ENCODE measurements around the gene VCX2. TPM values are rescaled to one million over a fixed set of nuclear protein-coding genes. Genes with fewer than 3 reads are reported as not detected.
"Not testable (repeated sequence)": the region's sequence is repeated elsewhere in the genome, so short reads cannot be mapped to it uniquely, and the experiment has no call there.

Gene VCX2
- not detected for total RNA-seq

GRCh38 chrX:8171169-8171568 is at the start of gene VCX2:
TSS of gene VCX2 (minus strand) at chrX:8171267. CDS start at chrX:8170643, 624 bp downstream.
- H3K27ac ChIP-seq; H3K4me3 ChIP-seq; H3K9me3 ChIP-seq; H3K4me1 ChIP-seq; H3K27me3 ChIP-seq; H3K36me3 ChIP-seq; DNase-seq; intact Hi-C loops (cut with DNase I): not testable (repeated sequence)
- WGBS, 2 donors, result 96 to 100% methylated on average over 1 to 3 of the region's 3 CpGs

- Histone ChIP-seq H3K27me3 (no peaks in the 10 kb centered on the region), H3K9me3 (no peaks in the 10 kb centered on the region), H3K4me1 (no peaks in the 10 kb centered on the region), H3K36me3 (no peaks in the 10 kb centered on the region), H3K27ac (no peak overlapping the region), H3K4me3 (no peak overlapping the region)
- no peak for DNase-seq
- intact Hi-C loops (cut with DNase I), result no loop called here
- WGBS, 2 donors, result 65 to 68% methylated on average over 4 of the region's 4 CpGs
- TF ChIP-seq CTCF (IDR thresholded peaks at IDR 0.05) (no peak), POLR2A (IDR thresholded peaks at IDR 0.05) (no peak)
Measured at GRCh38 chrX:8204943-8205342, 33.9 kb upstream of the VCX2 start.

GRCh38 chrX:8204169-8204935 is 33.3 kb upstream of the VCX2 start:
- intact Hi-C loops (cut with DNase I), result no loop called here
- Histone ChIP-seq H3K27me3 (no peaks in the 10 kb centered on the region), H3K9me3 (no peaks in the 10 kb centered on the region), H3K4me1 (no peaks in the 10 kb centered on the region), H3K27ac (no peak overlapping the region), H3K36me3 (no peaks in the 10 kb centered on the region), H3K4me3 (no peak overlapping the region)
- TF ChIP-seq CTCF (IDR thresholded peaks at IDR 0.05) (no peak), POLR2A (IDR thresholded peaks at IDR 0.05) (no peak)
- no peak for DNase-seq
- WGBS, 2 donors, result 30 to 41% methylated on average over 6 of the region's 6 CpGs

GRCh38 chrX:8201896-8202331 is 30.8 kb upstream of the VCX2 start:
- H3K4me3 ChIP-seq, result no peak overlapping the region
- H3K27me3 ChIP-seq, result no peaks in the 10 kb centered on the region
- intact Hi-C loops (cut with DNase I), result no loop called here
- no peak overlapping the region for H3K27ac ChIP-seq
- DNase-seq, result no peak
- no peak for TF ChIP-seq CTCF (IDR thresholded peaks at IDR 0.05)
- no peak for TF ChIP-seq POLR2A (IDR thresholded peaks at IDR 0.05)
- H3K36me3 ChIP-seq, result no peaks in the 10 kb centered on the region
- no peaks in the 10 kb centered on the region for H3K4me1 ChIP-seq
- H3K9me3 ChIP-seq, result no peaks in the 10 kb centered on the region
- 21 to 27% methylated on average over 2 to 5 of the region's 8 CpGs for WGBS, 2 donors

GRCh38 chrX:8196776-8197175 is 25.7 kb upstream of the VCX2 start:
- intact Hi-C loops (cut with DNase I), result no loop called here
- Histone ChIP-seq H3K9me3 (no peaks in the 10 kb centered on the region), H3K27me3 (no peaks in the 10 kb centered on the region), H3K36me3 (no peaks in the 10 kb centered on the region), H3K27ac (no peak overlapping the region), H3K4me3 (no peak overlapping the region), H3K4me1 (peaks cover 0 to 8% (median 0%) of the 10 kb centered on the region in 3 donors)
- no peak for TF ChIP-seq CTCF (IDR thresholded peaks at IDR 0.05)
- TF ChIP-seq POLR2A (IDR thresholded peaks at IDR 0.05), result no peak
- WGBS, 2 donors, result 77 to 92% methylated on average over 3 to 7 of the region's 7 CpGs
- DNase-seq, result no peak

All from esophagus squamous epithelium (tissue), 5 donors.